Right ventricle myocardium inferior (tissue), 1 donor: ENCODE results near the gene EBF3. TPM values are rescaled to one million over a fixed set of nuclear protein-coding genes. Genes with fewer than 3 reads are reported as not detected.

Source experiments
- ATAC-seq: fragments of 200-7000 bp; cut with Tn5 transposase; one replicate; pipeline ENCODE4 v1.9.1; 2020; ENCODE audit warnings: mild to moderate bottlenecking, moderate library complexity
- DNase-seq: peaks from one replicate; pipeline ENCODE4 v3.0.0; 2021; ENCODE audit errors: missing footprints
- intact Hi-C: fragments of 100-400 bp; cut with DNase I; formaldehyde crosslinking; loops from one replicate; pipeline ENCODE4 v1.11.0; 2022
- total RNA-seq: library from RNA; stranded (reverse); fragmentation: NEBNext Ultra II Directional; extraction: Animal tissue kit (Norgen Biotek cat#: 25700); gene quantifications from one replicate; pipeline ENCODE4 v1.2.1, GENCODE V29; 2021
- donor health status: DM: no; HTN: yes; CAD: no; lungs with severe emphysema.

EBF3 gene
- total RNA-seq, 1 donor from 2014 or later: 7.9 TPM

- no peak for ATAC-seq
- DNase-seq: no peak
- intact Hi-C loops: no loop called here
These were observed 12.2 kb downstream of the EBF3 start for GRCh38 chr10:129951970-129952265.

- DNase-seq: no peak
- no peak for ATAC-seq
- intact Hi-C loops: no loop called here
These were observed 12.7 kb downstream of the EBF3 start for GRCh38 chr10:129951101-129951969.

- DNase-seq (no peak), ATAC-seq (no peak)
- intact Hi-C loops: no loop called here
These were observed 13.4 kb downstream of the EBF3 start for GRCh38 chr10:129950676-129951075.

- intact Hi-C loops: no loop called here
- peak; percentile 84 for DNase-seq
These were observed 14.2 kb downstream of the EBF3 start for GRCh38 chr10:129949891-129950291.

GRCh38 chr10:129949411-129949810, 14.7 kb downstream of the EBF3 start:
- intact Hi-C loops: no loop called here
- DNase-seq (no peak), ATAC-seq (no peak)

More at GRCh38 chr10:129949891-129950291, 14.2 kb downstream of the EBF3 start:
- peak; percentile 60 for ATAC-seq

- no peak for DNase-seq
- no peak for ATAC-seq
- intact Hi-C loops: no loop called here
These were observed 17.2 kb downstream of the EBF3 start for GRCh38 chr10:129946859-129947258.

- intact Hi-C loops: loop anchor here (2.0 kb wide), 1 partner anchor 19 kb away; the partner anchor contains the start of gene EBF3
- no peak for DNase-seq
- ATAC-seq: peak; percentile 68
These were observed 17.9 kb downstream of the EBF3 start for GRCh38 chr10:129945941-129946760.

- intact Hi-C loops: loop anchor here (2.0 kb wide), 1 partner anchor 19 kb away; the partner anchor contains the start of gene EBF3
- ATAC-seq (no peak), DNase-seq (no peak)
These were observed 18.5 kb downstream of the EBF3 start for GRCh38 chr10:129945526-129945925.

- ATAC-seq (peak; percentile 17), DNase-seq (no peak)
- intact Hi-C loops: loop anchor here (2.0 kb wide), 1 partner anchor 20 kb away; the partner anchor contains the start of gene EBF3
These were observed 19.0 kb downstream of the EBF3 start for GRCh38 chr10:129945064-129945463.

- DNase-seq (no peak), ATAC-seq (no peak)
- intact Hi-C loops: loop anchor here (2.0 kb wide), 1 partner anchor 20 kb away; the partner anchor contains the start of gene EBF3
These were observed 19.6 kb downstream of the EBF3 start for GRCh38 chr10:129944456-129944855.

- intact Hi-C loops: no loop called here
- ATAC-seq: no peak
These were observed 20.9 kb downstream of the EBF3 start for GRCh38 chr10:129942936-129943715.

GRCh38 chr10:129942391-129942790, 21.7 kb downstream of the EBF3 start:
- ATAC-seq (no peak), DNase-seq (no peak)
- intact Hi-C loops: no loop called here

More at GRCh38 chr10:129942936-129943715, 20.9 kb downstream of the EBF3 start:
- DNase-seq: no peak

- DNase-seq: no peak
- intact Hi-C loops: no loop called here
- no peak for ATAC-seq
These were observed 22.1 kb downstream of the EBF3 start for GRCh38 chr10:129942019-129942277.

GRCh38 chr10:129941199-129942018, 22.7 kb downstream of the EBF3 start:
- ATAC-seq (no peak), DNase-seq (no peak)
- intact Hi-C loops: no loop called here

GRCh38 chr10:129940617-129941198, 23.4 kb downstream of the EBF3 start:
- no peak for DNase-seq
- ATAC-seq: no peak
- intact Hi-C loops: no loop called here

GRCh38 chr10:129939416-129940275, 24.4 kb downstream of the EBF3 start:
- intact Hi-C loops: no loop called here
- DNase-seq (no peak), ATAC-seq (no peak)

GRCh38 chr10:129938460-129938859, 25.6 kb downstream of the EBF3 start:
- intact Hi-C loops: no loop called here
- DNase-seq (no peak), ATAC-seq (no peak)
